Tibial nerve (tissue), 3 donors: ENCODE data around the gene PPM1L.

Source experiments
- POLR2A ChIP-seq, 2 donors: fragments of 450-650 bp; IDR thresholded peaks; one replicate each; pipeline ENCODE4 v1.6.1; 2017; ENCODE audit warnings: antibody characterized with exemption in 2 of 2, mild to moderate bottlenecking in 2 of 2, moderate library complexity in 2 of 2
- TF ChIP-seq, protein P1 (sequence below), 5 experiments: fragments of 200-600 bp in 3 of 5; fragments of 450-650 bp in 2 of 5; sonication (generic) in 3 of 5; IDR thresholded peaks; one replicate each; pipeline ENCODE4 v1.5.1; 2016 to 2019; ENCODE audit warnings: antibody characterized with exemption in 5 of 5, mild to moderate bottlenecking in 3 of 5, moderate library complexity in 2 of 5

DNA sequence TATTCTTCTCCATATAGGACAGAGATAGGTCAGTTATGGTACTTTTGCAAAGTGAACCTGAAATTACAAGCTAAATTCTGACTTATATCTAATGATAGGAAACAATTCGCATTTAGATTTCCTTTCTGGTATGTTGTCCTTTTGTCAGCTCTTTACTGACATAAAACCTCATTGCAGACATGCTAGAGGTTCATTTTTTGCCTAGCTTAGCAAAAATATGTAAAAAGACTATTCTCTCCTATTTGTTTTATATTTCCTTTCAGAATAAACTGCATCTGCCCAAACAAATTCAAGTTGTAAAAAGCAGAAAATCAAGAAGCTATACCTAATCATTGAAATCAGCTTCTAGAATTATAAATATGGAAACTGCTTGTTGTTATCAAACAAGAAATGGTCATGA lies 168.7 kb downstream of the PPM1L start:
- TF ChIP-seq POLR2A (IDR thresholded peaks at IDR 0.05) = no peak
- TF ChIP-seq, protein P1, sequence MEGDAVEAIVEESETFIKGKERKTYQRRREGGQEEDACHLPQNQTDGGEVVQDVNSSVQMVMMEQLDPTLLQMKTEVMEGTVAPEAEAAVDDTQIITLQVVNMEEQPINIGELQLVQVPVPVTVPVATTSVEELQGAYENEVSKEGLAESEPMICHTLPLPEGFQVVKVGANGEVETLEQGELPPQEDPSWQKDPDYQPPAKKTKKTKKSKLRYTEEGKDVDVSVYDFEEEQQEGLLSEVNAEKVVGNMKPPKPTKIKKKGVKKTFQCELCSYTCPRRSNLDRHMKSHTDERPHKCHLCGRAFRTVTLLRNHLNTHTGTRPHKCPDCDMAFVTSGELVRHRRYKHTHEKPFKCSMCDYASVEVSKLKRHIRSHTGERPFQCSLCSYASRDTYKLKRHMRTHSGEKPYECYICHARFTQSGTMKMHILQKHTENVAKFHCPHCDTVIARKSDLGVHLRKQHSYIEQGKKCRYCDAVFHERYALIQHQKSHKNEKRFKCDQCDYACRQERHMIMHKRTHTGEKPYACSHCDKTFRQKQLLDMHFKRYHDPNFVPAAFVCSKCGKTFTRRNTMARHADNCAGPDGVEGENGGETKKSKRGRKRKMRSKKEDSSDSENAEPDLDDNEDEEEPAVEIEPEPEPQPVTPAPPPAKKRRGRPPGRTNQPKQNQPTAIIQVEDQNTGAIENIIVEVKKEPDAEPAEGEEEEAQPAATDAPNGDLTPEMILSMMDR (IDR thresholded peaks at IDR 0.05) = no peak
